Stimulated activated CD8-positive, alpha-beta memory T cell treated with anti-CD3 and anti-CD28 coated beads, Interleukin-2, amount 100 ng/mL, for 48 hours (primary cell): ENCODE measurements around the gene LRP2.
"Not testable (repeated sequence)": the region's sequence is repeated elsewhere in the genome, so short reads cannot be mapped to it uniquely, and the experiment has no call there.

ENCODE experiments used
- DNase-seq, 2 donors: peaks; one replicate each; pipeline ENCODE4 v3.0.0-alpha.2; 2020; ENCODE audit warnings: low read depth in 2 of 2

Gene LRP2

GRCh38 chr2:169348321-169349024 lies 13.9 kb downstream of the LRP2 start:
- DNase-seq = no peak

DNA sequence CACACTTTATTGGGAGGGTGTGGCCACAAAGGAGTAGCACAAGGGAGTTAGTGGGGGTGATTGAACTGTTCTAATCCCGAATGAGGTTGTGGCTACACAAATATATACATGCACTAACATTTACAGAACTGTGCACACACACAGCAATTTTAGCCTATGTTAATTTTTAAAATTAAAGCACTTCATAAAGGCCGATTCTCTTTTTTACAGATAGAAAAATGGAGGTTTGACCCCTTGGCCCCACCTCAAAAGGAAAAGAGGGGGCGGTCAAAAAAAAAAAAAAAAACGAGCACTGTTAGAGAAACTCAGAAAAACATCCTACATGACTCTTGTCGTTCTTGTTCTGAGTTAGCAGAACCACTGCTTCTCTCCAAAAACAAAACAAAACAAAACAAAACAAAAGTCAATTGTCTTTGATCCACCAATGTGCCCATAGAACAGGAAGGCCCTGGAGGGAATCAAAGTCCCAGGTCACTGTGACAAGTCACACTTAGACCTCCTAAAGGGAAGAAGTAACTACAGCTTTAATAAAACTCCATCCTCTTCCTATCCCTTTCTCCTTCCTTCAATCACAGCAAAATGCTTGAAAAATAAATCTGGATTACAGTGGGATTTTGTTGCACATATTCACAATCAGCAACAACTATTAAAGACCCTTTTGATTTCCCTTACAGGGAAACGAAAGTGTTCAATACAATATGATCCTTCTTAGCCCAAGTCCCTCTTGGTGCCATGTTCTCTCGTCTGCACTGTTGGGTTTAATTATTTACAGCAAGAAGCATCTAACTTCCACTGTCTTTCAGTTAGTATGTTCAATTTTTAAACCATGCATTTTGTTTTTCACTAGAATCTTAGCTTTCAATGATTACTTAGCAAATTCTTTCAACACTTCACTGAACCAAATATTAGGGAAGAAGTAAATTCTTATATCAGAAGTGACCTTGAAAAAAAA lies 16.6 kb downstream of the LRP2 start:
- no peak for DNase-seq

GRCh38 chr2:169344736-169345485 lies 17.4 kb downstream of the LRP2 start:
- DNase-seq = no peak

- DNase-seq = no peak
Measured at GRCh38 chr2:169343202-169343601, 19.1 kb downstream of the LRP2 start.

- DNase-seq = no peak
Measured at GRCh38 chr2:169339657-169340056, 22.7 kb downstream of the LRP2 start.

DNA sequence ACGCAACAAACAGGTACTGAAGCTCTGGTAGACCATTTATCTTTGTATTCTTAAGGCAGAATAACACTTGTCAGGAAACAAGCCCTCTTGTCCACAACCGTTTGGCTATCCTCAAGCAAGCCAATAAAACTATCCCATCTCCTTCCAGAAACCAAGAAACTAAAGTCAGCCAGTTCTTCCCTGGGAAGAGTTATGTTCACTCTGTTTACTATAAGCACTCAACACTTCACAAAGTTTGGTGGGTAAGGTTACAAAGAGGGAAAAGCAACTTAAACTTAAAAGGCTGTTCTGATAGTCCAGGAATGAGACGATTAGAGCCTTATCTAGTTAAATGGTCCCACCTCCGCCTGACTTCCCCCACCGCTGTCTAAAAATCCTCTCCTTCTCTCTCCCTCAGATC lies 25.6 kb downstream of the LRP2 start:
- no peak for DNase-seq

DNA sequence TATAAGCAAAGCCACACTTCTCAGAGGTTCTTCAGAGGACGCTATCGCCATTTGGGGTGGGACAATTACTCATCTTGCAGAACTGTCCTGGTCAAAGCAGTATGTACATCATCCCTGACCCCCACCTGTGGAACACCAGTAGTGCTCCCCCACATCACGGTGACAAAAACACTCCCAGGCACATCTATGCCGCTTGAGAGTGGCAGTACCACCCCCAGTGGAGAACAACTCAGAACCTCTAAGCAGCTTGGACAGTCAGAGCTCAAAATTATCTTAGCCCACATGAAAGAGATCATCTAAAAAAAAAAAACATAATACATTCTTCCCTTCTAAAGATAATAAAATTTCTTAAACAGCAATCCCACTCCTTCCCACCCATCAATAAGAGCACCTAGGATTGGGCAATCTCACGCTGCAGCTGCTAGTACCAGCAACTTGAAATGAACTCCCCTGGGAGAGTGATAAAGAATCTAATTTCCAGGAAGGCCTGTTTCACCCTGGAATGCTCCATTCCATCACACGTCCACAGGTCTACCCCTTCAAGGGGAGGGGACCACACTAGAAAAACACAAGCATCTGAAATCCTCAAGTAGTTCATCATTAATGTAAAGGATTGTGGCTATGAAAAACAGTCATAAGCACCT lies 31.7 kb downstream of the LRP2 start:
- no peak for DNase-seq

DNA sequence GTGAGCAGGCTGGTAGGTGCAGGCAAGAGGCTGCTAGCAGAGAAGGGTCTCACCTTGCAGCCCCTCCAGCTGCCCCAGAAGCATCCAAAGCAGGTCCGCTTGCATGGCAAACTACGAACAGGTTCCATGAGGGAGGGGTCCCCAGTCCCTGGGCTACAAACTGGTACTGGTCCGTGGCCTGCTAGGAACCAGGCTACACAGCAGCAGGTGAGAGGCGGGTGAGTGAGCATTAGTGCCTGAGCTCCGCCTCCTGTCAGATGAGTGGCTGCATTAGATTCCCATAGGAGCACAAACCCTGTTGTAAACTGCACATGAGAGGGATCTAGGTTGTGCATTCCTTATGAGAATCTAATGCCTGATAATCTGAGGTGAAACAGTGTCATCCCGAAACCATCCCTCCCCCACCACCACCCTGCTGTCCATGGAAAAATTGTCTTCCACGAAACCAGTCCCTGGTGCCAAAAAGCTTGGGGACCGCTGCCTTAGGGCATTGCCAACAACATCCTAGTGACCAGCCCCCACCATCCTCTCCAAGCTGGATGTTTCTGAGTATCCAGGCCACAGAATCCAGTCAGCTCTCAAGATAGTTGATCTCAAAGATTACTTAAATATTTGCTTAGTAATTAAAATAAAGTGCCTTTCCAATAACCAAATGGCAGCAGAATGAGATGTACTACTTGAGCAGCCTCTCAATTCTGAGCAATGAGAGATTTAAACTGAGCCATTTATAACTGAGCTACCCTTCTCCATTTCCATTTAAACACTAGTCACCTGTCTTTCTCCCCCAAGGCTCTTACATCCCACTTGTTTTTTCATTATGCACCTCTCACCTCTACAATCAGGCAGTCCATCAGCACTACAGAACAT lies 32.4 kb downstream of the LRP2 start:
- no peak for DNase-seq

DNA sequence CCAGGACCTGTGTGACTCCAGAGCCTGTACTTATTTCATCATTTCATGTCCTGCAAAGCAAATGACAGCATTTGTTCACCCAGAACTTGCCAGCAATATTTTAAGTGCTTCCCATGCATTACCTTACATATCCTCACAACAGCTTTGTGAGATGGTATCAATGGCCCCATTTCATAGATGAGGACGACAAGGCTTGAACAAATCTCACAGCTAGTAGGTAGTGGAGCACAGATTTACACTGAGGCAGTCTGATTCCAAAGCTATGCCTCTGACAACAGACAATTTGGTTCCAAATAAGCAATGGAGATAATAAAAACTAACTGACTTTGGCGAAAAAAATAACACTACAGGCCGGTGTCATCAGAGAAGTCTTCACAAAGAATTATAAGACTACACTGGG lies 33.5 kb downstream of the LRP2 start:
- no peak for DNase-seq

GRCh38 chr2:169327837-169328236 lies 34.5 kb downstream of the LRP2 start:
- DNase-seq = not testable (repeated sequence)

DNA sequence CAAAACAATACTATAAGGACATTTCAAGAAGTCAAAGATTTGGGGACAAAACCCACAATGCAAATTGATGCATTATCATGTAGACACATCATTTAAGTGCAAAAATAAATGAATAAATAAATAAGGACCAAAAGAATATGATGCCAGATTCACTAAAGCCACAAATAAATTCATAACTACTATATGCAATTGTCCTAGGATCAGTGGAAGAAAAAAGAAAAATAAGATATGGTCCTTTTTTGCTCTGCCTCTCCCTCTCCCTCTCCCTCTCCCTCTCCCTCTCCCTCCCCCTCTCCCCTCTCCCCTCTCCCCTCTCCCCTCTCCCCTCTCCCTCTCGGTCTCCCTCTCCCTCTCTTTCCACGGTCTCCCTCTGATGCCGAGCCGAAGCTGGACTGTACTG lies 36.4 kb downstream of the LRP2 start:
- DNase-seq = not testable (repeated sequence)

DNA sequence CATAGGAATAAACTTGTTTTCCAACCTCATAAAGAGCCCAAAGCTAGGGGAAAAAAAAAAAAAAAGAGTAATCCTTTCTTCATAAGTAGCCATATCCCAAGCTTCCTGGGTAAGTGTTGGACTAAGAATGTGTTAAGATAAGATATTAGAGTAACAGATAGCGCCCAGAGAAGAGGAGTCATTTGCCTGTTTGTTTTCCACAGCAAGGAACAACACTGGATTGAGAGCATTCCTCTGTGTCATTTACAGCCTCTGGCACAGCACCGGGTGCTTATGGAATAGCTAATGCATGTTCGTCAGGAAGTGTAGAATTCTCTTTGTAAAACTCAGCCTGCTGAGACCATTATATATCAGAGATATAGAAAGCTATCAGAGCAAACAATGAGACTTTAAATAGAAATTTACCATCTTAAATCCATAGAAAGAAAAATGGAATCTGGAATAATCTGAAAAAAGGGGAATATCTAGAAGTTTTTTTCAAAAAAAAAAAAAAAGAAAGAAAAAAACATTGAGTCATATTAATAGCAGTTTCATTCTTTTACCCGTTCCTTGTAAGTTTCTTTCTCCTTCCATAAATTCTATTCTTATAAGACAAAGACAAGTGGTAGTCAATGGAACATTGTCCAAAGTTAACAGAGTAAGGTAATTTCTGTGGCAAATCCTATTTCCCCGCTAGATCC lies 37.6 kb downstream of the LRP2 start:
- DNase-seq = no peak

DNA sequence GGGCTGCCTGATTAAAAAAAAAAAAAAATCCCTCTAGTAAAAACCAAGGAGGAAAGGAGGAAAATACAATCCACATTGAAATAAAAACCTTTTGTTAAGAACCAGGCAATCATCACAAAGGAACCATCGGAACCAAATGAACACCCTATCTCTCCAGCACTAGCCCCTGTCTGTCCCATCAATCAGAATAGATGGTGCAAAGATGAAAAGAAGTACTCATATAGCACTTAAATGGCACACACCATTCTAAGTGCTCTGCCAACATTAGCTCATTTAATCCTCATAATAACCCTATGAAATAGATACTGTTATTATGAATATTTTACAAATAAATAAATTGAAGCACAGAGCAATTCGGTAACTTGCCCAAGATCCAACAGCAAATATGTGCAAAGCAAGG lies 38.5 kb downstream of the LRP2 start:
- no peak for DNase-seq

DNA sequence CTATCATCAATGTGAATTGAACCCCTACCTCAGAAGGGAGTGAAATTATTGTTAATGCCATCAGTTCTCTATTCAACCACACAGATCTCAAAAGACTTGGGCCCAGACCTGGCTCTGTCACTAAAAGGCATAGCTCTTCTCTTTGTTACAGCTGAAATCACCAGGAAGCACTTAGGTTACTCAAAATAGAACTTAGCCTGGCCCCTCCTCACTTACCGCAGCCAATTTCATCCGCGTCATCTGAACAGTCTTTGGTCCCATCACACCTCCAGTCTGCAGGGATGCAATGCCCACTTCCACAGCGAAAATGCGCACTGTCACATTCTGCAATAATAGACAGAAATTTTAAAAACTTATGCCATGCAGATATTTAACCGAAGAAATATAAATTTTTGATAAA lies 41.8 kb downstream of the LRP2 start:
- DNase-seq = no peak

- DNase-seq = no peak
Measured at GRCh38 chr2:169315357-169315756, 47.0 kb downstream of the LRP2 start.

GRCh38 chr2:169308349-169308748 lies 54.0 kb downstream of the LRP2 start:
- DNase-seq = not testable (repeated sequence)

- DNase-seq = not testable (repeated sequence)
Measured at GRCh38 chr2:169304689-169305088, 57.6 kb downstream of the LRP2 start.

DNA sequence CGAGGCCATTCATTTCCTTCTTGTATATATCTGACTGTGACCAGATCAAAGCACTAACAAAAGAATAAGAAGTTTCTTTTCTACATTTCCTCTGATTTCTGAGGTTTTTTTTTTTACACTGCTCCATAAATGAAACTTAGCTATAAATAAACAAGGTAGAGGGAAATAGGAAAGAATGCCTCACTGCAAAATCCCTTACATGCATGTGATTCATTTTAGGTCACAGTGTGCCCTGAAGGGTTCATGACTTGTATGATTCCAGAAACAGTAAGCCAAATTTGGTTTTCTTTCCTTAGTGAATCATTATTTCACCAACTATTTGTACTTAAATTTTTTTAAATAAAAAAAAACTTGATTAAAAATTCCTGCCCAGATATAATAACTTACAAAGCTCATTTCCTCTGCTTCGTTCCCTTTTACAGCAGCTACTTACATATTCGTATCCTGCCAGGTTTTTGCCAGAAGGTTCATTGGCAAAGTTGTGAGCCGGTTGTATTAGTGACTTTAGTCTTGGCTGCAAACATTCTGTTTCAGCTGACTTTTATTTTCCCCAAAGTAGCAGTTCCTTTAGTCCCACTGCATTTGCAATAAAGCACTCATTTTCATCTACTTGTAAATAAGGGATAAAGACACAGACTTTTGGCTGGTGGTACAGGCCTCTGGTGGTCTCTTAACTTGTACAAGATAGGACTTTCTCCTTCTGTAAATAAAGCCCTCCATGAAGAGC lies 58.6 kb downstream of the LRP2 start:
- no peak for DNase-seq

- DNase-seq = no peak
Measured at GRCh38 chr2:169302364-169302763, 60.0 kb downstream of the LRP2 start.
